K562 (cell line): ENCODE results near the gene MAPK8IP1. TPM values are rescaled to one million over a fixed set of nuclear protein-coding genes. Genes with fewer than 3 reads are reported as not detected.

Experiments
- ATAC-seq: fragments of 200-7000 bp; cut with Tn5 transposase; 3 replicates; pipeline ENCODE4 v1.9.1; 2020; ENCODE audit warnings: moderate library complexity
- BruUV-seq: library from RNA; stranded (reverse); fragments of 400-500 nt; replicated peaks from 2 replicates; lab custom pipeline; 2021; lab: Mats Ljungman, UMichigan
- CTCF ChIA-PET: fragments of 300-600 bp; formaldehyde crosslinking; extraction: SDS; loops from one replicate; lab custom pipeline; 2021; ENCODE audit warnings: low intra/inter-chr PET ratio; lab: Yijun Ruan, JAX
- POLR2A ChIA-PET: fragments of 300-600, 350-650 bp; sonication (Branson Sonifier 250); formaldehyde crosslinking; extraction: SDS; loops from one replicate; lab custom pipeline; 2021; ENCODE audit warnings: antibody characterized with exemption, inconsistent platforms; lab: Yijun Ruan, JAX
- DNase-seq, 4 experiments: peaks; one replicate each; pipeline versions ENCODE4 v3.0.0 to v3.0.0-alpha.2; 2011 to 2018; ENCODE audit warnings: low spot score in 3 of 4, mixed read lengths in 3 of 4; ENCODE audit errors: extremely low read depth in 1 of 4
- FAIRE-seq: peaks from 2 replicates; lab custom pipeline; 2011; peaks lifted over from hg19 to GRCh38; lab: Jason Lieb, UNC
- H2AFZ ChIP-seq: 2 replicates; pipeline ENCODE4 v1.6.0; 2011; ENCODE audit warnings: low read depth, low read length, control low read depth, inconsistent platforms
- H3K27ac ChIP-seq: fragments of 200-600 bp; 3 replicates; pipeline ENCODE4 v1.8.0; 2011; ENCODE audit warnings: low read depth, mild to moderate bottlenecking, control low read depth, inconsistent platforms, low read length, moderate library complexity, mixed read lengths; ENCODE audit errors: extremely low read depth
- H3K27me3 ChIP-seq, 2 experiments: fragments of 300-600 bp in 1 of 2; 2 replicates in 1 of 2; 3 replicates in 1 of 2; pipeline versions ENCODE4 v1.6.0 to v1.8.0; 2011; ENCODE audit warnings: inconsistent platforms in 2 of 2, low read length in 2 of 2, mild to moderate bottlenecking in 1 of 2, mixed read lengths in 1 of 2, moderate library complexity in 1 of 2; ENCODE audit not compliant: control insufficient read depth in 2 of 2, insufficient read depth in 2 of 2
- H3K36me3 ChIP-seq: fragments of 300-600 bp; 3 replicates; pipeline ENCODE4 v1.8.0; 2011; ENCODE audit warnings: mild to moderate bottlenecking, low read length, inconsistent platforms; ENCODE audit not compliant: control insufficient read depth, insufficient read depth
- H3K4me1 ChIP-seq, 2 experiments: fragments of 200-600 bp in 1 of 2; replicated peaks in 1 of 2; 2 replicates in 1 of 2; 3 replicates in 1 of 2; pipeline versions ENCODE4 v1.5.1 to v1.8.0; 2011; ENCODE audit warnings: inconsistent platforms in 2 of 2, low read length in 2 of 2, mild to moderate bottlenecking in 1 of 2, mixed read lengths in 1 of 2, moderate library complexity in 1 of 2; ENCODE audit not compliant: control insufficient read depth in 2 of 2, insufficient read depth in 2 of 2
- H3K4me2 ChIP-seq: 2 replicates; pipeline ENCODE4 v1.6.1; 2011; ENCODE audit warnings: low read length, control low read depth, inconsistent platforms, mixed read lengths; ENCODE audit not compliant: insufficient read depth
- H3K4me3 ChIP-seq: fragments of 200-600 bp; sonication (generic), shearing (Covaris generic); 2 replicates; pipeline ENCODE4 v1.5.1; 2016; ENCODE audit warnings: control low read depth, inconsistent platforms
- H3K79me2 ChIP-seq: fragments of 200-600 bp; 3 replicates; pipeline ENCODE4 v1.8.0; 2011; ENCODE audit warnings: low read length, inconsistent platforms; ENCODE audit not compliant: control insufficient read depth, insufficient read depth
- H3K9ac ChIP-seq, 2 experiments: 2 replicates each; pipeline versions ENCODE4 v1.6.0 to v1.6.1; 2011; ENCODE audit warnings: low read depth in 2 of 2, low read length in 2 of 2, control low read depth in 1 of 2, inconsistent platforms in 1 of 2, mild to moderate bottlenecking in 1 of 2, mixed read lengths in 1 of 2; ENCODE audit not compliant: insufficient read depth in 1 of 2
- H3K9me1 ChIP-seq: one replicate; pipeline ENCODE4 v1.6.0; 2011; ENCODE audit warnings: inconsistent platforms, mild to moderate bottlenecking, low read length, moderate library complexity; ENCODE audit not compliant: control insufficient read depth, insufficient read depth
- H3K9me3 ChIP-seq: replicated peaks from 2 replicates; pipeline ENCODE4 v1.5.1; 2011; ENCODE audit warnings: low read depth, low read length, inconsistent platforms; ENCODE audit not compliant: control insufficient read depth, insufficient read depth
- H4K20me1 ChIP-seq: replicated peaks from 2 replicates; pipeline ENCODE4 v1.6.1; 2011; ENCODE audit warnings: low read length, inconsistent platforms, mixed read lengths; ENCODE audit not compliant: control insufficient read depth, insufficient read depth
- CBFA2T2 ChIP-seq: fragments of 450-650 bp; conservative IDR thresholded peaks from 2 replicates; pipeline ENCODE4 v1.6.1; 2017; ENCODE audit warnings: mild to moderate bottlenecking
- CBFA2T3 ChIP-seq: fragments of 450-650 bp; IDR thresholded peaks from 2 replicates; pipeline ENCODE4 v1.6.1; 2017
- HMBOX1 ChIP-seq: sonication (generic); IDR thresholded peaks from 2 replicates; pipeline ENCODE4 v1.6.1; 2016
- MTA1 ChIP-seq: fragments of 450-650 bp; IDR thresholded peaks from 2 replicates; pipeline ENCODE4 v1.6.1; 2017; ENCODE audit warnings: borderline replicate concordance
- PHF8 ChIP-seq: fragments of 200-600 bp; sonication (generic); IDR thresholded peaks from 2 replicates; pipeline ENCODE4 v1.6.1; 2012; ENCODE audit warnings: mixed run types, mild to moderate bottlenecking, inconsistent platforms, low read length, moderate library complexity, borderline replicate concordance
- SMARCA4 ChIP-seq: fragments of 450-650 bp; IDR thresholded peaks from 2 replicates; pipeline ENCODE4 v1.6.1; 2016
- SP1 ChIP-seq: sonication (generic); formaldehyde crosslinking; IDR thresholded peaks from 2 replicates; pipeline ENCODE4 v1.8.1; 2022; ENCODE audit warnings: mild to moderate bottlenecking, missing genetic modification reagents
- TAL1 ChIP-seq: fragments of 450-650 bp; IDR thresholded peaks from 2 replicates; pipeline ENCODE4 v1.6.1; 2016; ENCODE audit warnings: mild to moderate bottlenecking
- TEAD4 ChIP-seq, 2 experiments: sonication (generic) in 1 of 2; formaldehyde crosslinking in 1 of 2; IDR thresholded peaks; 2 replicates each; pipeline versions ENCODE4 v1.6.1 to v1.8.0; 2012 to 2022; ENCODE audit warnings: borderline replicate concordance in 1 of 2, inconsistent platforms in 1 of 2, low read length in 1 of 2, mild to moderate bottlenecking in 1 of 2, missing genetic modification reagents in 1 of 2
- ZNF449 ChIP-seq: fragments of 250-450 bp; sonication (Bioruptor Pico); IDR thresholded peaks from 2 replicates; pipeline ENCODE4 v1.8.0; 2022; ENCODE audit warnings: moderate library complexity, mild to moderate bottlenecking, inconsistent platforms
- WGBS: fragments of 100-300 bp; shearing (Covaris generic); methylation state at CpG from one replicate; pipeline ENCODE4 v1.1.6; 2016; ENCODE audit warnings: low coverage, mixed read lengths; ENCODE audit not compliant: insufficient coverage; ENCODE audit errors: missing lambda C conversion rate; 5-methylcytosine and 5-hydroxymethylcytosine counted together
- in situ Hi-C: fragments of 300-500 bp; cut with MboI; formaldehyde crosslinking; loops from 4 replicates; pipeline ENCODE4 v1.15.0; 2018; ENCODE audit warnings: inconsistent platforms, mixed read lengths
- intact Hi-C: fragments of 100-400 bp; cut with micrococcal nuclease; formaldehyde crosslinking; loops from 2 replicates; pipeline ENCODE4 v1.14.2; 2022
- polyA plus RNA-seq, 8 experiments: library from polyadenylated mRNA; depleted of rRNA in 4 of 8; stranded (reverse) in 5 of 8; unstranded in 3 of 8; fragments of >200 nt; fragmentation: Nextera tagmentation in 2 of 8; fragmentation: Illumina TruSeq in 1 of 8; extraction: Ambion mirVana in 2 of 8; extraction: Trizol in 1 of 8; gene quantifications; 2 replicates each; pipeline versions ENCODE4 v1.2.1 to v1.2.3, GENCODE V29; 2011 to 2014; ENCODE audit warnings: inconsistent platforms in 1 of 8, missing spikeins in 1 of 8
- total RNA-seq, 7 experiments: library from RNA; depleted of rRNA in 6 of 7; stranded (reverse); fragments of >200 nt in 6 of 7; fragmentation: Illumina TruSeq in 2 of 7; extraction: Trizol in 2 of 7; gene quantifications; 2 replicates each; pipeline versions ENCODE4 v1.2.1 to v1.2.3, GENCODE V29; 2011 to 2021; ENCODE audit warnings: low replicate concordance in 1 of 7
- TF ChIP-seq, protein P1 (sequence below): fragments of 450-650 bp; IDR thresholded peaks from 2 replicates; pipeline ENCODE4 v1.6.1; 2018; ENCODE audit warnings: mild to moderate bottlenecking, low read depth; ENCODE audit not compliant: partially characterized antibody

The MAPK8IP1 gene
- total and polyA plus RNA-seq, 9 of the 15 experiments (the other 6 are each of a cell fraction or from before 2014, with no cell fraction given), result 0.13 to 6.9 (median 2.5) TPM

DNA sequence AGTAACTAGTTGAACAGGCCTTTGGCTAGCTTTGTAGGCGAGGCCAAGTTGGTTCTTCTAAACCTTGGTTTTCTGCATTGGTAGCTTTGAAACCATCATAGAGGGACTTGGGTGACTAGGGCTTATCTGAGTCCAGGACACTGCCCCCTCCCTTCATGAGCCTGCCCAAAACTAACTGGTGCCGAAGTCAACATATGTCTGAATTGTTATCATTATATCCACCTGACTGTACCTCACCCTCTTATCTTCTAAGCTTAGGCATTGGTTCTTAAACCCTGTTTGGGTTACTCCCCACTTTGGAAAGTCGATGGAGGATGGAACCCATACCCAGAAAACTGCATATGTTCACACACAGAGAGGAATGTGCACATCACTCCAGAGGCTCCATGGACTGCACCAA is 7.6 kb upstream of the MAPK8IP1 start:
- in situ Hi-C loops (no loop called here), intact Hi-C loops (loop anchor here (10.0 kb wide), 1 partner anchor 67 kb away; no protein-coding TSS in a partner anchor)
- POLR2A ChIA-PET, result no interaction called here
- WGBS, result 33% methylated on average over 3 of the region's 3 CpGs
- Histone ChIP-seq H3K4me1 (peaks cover 11 to 22% of the 10 kb centered on the region in 2 experiments), H3K4me2 (no peak overlapping the region), H3K9me1 (no peaks in the 10 kb centered on the region), H3K4me3 (no peak overlapping the region), H3K9me3 (no peaks in the 10 kb centered on the region), H3K36me3 (peaks cover 65% of the 10 kb centered on the region), H2AFZ (no peak overlapping the region), H3K27me3 (no peaks in the 10 kb centered on the region), H3K9ac (no peak overlapping the region), H3K79me2 (no peaks in the 10 kb centered on the region), H4K20me1 (peaks cover 11% of the 10 kb centered on the region), H3K27ac (no peak overlapping the region)
- CTCF ChIA-PET, result no interaction called here
- BruUV-seq, result no TSS peak
- peak; percentile 64 for FAIRE-seq
- peak; percentile 34 to 59 (median 40) for DNase-seq
- ATAC-seq, result no peak
- TF ChIP-seq, protein P1, sequence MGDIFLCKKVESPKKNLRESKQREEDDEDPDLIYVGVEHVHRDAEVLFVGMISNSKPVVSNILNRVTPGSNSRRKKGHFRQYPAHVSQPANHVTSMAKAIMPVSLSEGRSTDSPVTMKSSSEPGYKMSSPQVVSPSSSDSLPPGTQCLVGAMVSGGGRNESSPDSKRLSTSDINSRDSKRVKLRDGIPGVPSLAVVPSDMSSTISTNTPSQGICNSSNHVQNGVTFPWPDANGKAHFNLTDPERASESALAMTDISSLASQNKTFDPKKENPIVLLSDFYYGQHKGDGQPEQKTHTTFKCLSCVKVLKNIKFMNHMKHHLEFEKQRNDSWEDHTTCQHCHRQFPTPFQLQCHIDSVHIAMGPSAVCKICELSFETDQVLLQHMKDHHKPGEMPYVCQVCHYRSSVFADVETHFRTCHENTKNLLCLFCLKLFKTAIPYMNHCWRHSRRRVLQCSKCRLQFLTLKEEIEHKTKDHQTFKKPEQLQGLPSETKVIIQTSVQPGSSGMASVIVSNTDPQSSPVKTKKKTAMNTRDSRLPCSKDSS, result no peak
- TF ChIP-seq ZNF449 (CRISPR knock-in tag) (no peak), CBFA2T3 (peak; percentile 66), HMBOX1 (peak; percentile 88), TAL1 (peak; percentile 11; the same call in 1 of the 2 replicates), SMARCA4 (no peak), MTA1 (no peak), PHF8 (no peak), CBFA2T2 (peak; percentile 38), SP1 (CRISPR knock-in tag) (no peak), TEAD4 (IDR thresholded peaks at IDR 0.05; ENCODE audit: low read length) (peak; percentile 27; the same call in 1 of the 2 replicates), TEAD4 (CRISPR knock-in tag; IDR thresholded peaks at IDR 0.05; ENCODE audit: borderline replicate concordance) (no peak)
